OCI-LY3 (cell line): ENCODE measurements around the gene KRTAP19-5.

Experiments
- CTCF ChIP-seq: fragments of 200-600, 300-600 bp; sonication (generic); IDR thresholded peaks from 2 replicates; pipeline ENCODE4 v1.5.1; 2014; ENCODE audit warnings: antibody characterized with exemption, low read length, low read depth
- EZH2phosphoT487 ChIP-seq: fragments of 200-600 bp; shearing (Covaris generic); IDR thresholded peaks from 2 replicates; pipeline ENCODE4 v1.6.1; 2018; ENCODE audit warnings: antibody characterized with exemption, mixed run types, low read depth

GRCh38 chr21:30482130-30482529 lies 19.8 kb downstream of the KRTAP19-5 start:
- TF ChIP-seq CTCF (no peak), EZH2phosphoT487 (no peak)
